Common myeloid progenitor, CD34-positive (primary cell): ENCODE data around the gene NR1I3.

ENCODE experiments used
- CTCF ChIA-PET: fragments of 350-600 bp; sonication (Branson Sonifier 250); formaldehyde crosslinking; loops from one replicate; lab custom pipeline; 2021; ENCODE audit warnings: antibody characterized with exemption; lab: Charles Lee
- POLR2A ChIA-PET: fragments of 350-600 bp; sonication (Branson Sonifier 250); formaldehyde crosslinking; loops from one replicate; lab custom pipeline; 2021; ENCODE audit warnings: antibody characterized with exemption; lab: Charles Lee
- DNase-seq, 3 donors: peaks; one replicate each; pipeline versions ENCODE4 v3.0.0 to v3.0.0-alpha.2; 2013
- H3K27ac ChIP-seq, 2 experiments: 1 replicate in 1 of 2; 2 replicates in 1 of 2; pipeline ENCODE4 v1.7.0; 2013; ENCODE audit warnings: inconsistent platforms in 2 of 2, low read length in 2 of 2, mild to moderate bottlenecking in 2 of 2, low read depth in 1 of 2, moderate library complexity in 1 of 2; ENCODE audit not compliant: severe bottlenecking in 2 of 2, insufficient read depth in 1 of 2, poor library complexity in 1 of 2
- H3K27me3 ChIP-seq, 5 experiments: replicated peaks in 2 of 5; 1 replicate in 3 of 5; 2 replicates in 2 of 5; pipeline versions ENCODE4 v1.6.1 to v1.7.0; 2013; ENCODE audit warnings: low read length in 4 of 5, mild to moderate bottlenecking in 2 of 5, moderate library complexity in 2 of 5, inconsistent platforms in 1 of 5; ENCODE audit not compliant: insufficient read depth in 5 of 5, control insufficient read depth in 4 of 5
- H3K36me3 ChIP-seq, 4 experiments: 1 replicate in 2 of 4; 2 replicates in 2 of 4; pipeline versions ENCODE4 v1.6.1 to v1.7.0; 2013; ENCODE audit warnings: low read length in 3 of 4, control low read depth in 1 of 4, mild to moderate bottlenecking in 1 of 4; ENCODE audit not compliant: control insufficient read depth in 4 of 4, insufficient read depth in 4 of 4
- H3K4me1 ChIP-seq, 4 experiments: 1 replicate in 3 of 4; 2 replicates in 1 of 4; pipeline versions ENCODE4 v1.6.1 to v1.7.1; 2013; ENCODE audit warnings: low read length in 3 of 4, mild to moderate bottlenecking in 3 of 4, control low read depth in 1 of 4, inconsistent platforms in 1 of 4, moderate library complexity in 1 of 4; ENCODE audit not compliant: control insufficient read depth in 4 of 4, insufficient read depth in 4 of 4; ENCODE audit errors: control extremely low read depth in 1 of 4
- H3K4me3 ChIP-seq, 7 experiments: 1 replicate in 4 of 7; 2 replicates in 3 of 7; pipeline versions ENCODE4 v1.5.1 to v1.7.0; 2013; ENCODE audit warnings: mild to moderate bottlenecking in 7 of 7, low read length in 6 of 7, moderate library complexity in 6 of 7, inconsistent platforms in 2 of 7, low read depth in 2 of 7, control low read depth in 1 of 7; ENCODE audit not compliant: insufficient read depth in 4 of 7, control insufficient read depth in 1 of 7; ENCODE audit errors: extremely low read depth in 1 of 7
- H3K9me3 ChIP-seq, 5 experiments: 1 replicate in 4 of 5; 2 replicates in 1 of 5; pipeline versions ENCODE4 v1.6.1 to v1.7.1; 2013; ENCODE audit warnings: low read length in 4 of 5, mild to moderate bottlenecking in 2 of 5, inconsistent platforms in 1 of 5, low read depth in 1 of 5, moderate library complexity in 1 of 5; ENCODE audit not compliant: control insufficient read depth in 4 of 5, insufficient read depth in 2 of 5; ENCODE audit errors: control extremely low read depth in 1 of 5
- WGBS: methylation state at CpG from one replicate; pipeline ENCODE4 v1.1.5; 2013; ENCODE audit not compliant: insufficient coverage; 5-methylcytosine and 5-hydroxymethylcytosine counted together

The NR1I3 gene

DNA sequence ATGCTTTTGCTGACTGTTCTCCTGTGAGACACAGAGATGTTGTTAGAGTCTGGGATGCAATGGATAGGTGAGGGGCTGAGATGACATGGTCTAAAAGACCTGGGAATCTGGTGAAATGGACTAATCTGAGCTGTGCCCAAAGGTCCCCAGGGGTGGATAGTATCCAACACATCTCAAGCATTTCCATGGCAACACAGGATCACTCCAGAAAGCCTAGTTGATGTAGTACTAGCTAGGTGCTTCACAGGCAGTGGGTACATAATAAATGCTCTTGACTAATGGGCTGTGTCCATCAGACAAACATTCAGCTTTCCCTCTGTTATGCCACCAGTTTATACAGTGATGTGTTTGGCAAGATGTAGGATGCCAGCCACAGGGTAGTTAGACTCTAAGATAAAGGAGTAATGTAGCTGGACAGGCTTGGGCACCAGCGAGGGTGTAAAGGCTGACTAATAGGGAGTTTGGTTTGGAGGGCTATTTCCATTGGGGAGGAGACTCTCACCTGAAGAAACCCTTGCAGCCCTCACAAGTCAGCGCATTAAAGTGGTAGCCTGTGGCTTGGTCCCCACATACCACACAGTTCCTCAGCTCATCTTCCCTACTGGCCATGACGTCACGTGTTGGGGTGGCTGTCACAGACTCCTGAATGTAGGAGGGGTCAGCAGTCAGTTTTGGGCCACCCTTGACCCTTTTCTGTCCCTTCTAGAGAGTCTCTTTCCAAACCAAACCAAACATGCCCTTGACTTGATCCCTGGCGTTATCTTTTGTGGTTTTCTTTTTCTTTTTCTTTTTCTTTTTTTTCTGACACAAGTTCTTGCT, 1.8 kb downstream of the NR1I3 start:
- Histone ChIP-seq H3K4me3 (no peak overlapping the region), H3K9me3 (no peaks in the 10 kb centered on the region), H3K4me1 (no peaks in the 10 kb centered on the region), H3K36me3 (peaks cover 0 to 1% (median 0%) of the 10 kb centered on the region in 4 experiments), H3K27ac (no peak overlapping the region), H3K27me3 (peaks cover 0 to 2% (median 0%) of the 10 kb centered on the region in 5 experiments)
- DNase-seq, result no peak
- POLR2A ChIA-PET, result no interaction called here
- 100% methylated on average over 4 of the region's 5 CpGs for WGBS
- CTCF ChIA-PET, result interaction anchor here (0.9 to 1.5 kb wide), 6 partner anchors 10 to 144 kb away, joined by 3 to 6 read pairs (median 3); partner anchors contain the start of gene TOMM40L

DNA sequence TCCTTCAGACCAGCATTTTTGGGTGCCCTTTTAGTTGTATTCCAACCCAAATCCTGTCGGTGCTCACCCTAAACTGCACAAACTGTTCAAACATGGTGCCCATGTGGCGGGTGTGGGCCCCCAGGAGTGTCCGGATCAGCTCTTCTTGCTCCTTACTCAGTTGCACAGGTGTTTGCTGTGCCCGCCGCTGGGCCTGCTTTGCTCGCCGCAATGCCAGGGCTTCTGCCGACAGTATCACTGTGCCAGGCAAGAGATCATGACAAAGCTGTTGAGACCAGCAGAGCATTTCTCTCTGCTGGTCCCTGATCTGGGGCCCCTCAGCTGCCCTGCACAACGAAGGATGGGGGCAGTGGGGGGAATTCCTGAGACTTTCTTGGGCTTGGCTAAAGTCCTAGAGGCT, 4.9 kb downstream of the NR1I3 start:
- 96% methylated on average over 8 of the region's 9 CpGs for WGBS
- H3K36me3 ChIP-seq, result peaks cover 7 to 27% (median 17%) of the 10 kb centered on the region in 4 experiments
- H3K9me3 ChIP-seq, result no peaks in the 10 kb centered on the region
- peaks cover 0 to 6% (median 4%) of the 10 kb centered on the region in 4 experiments for H3K4me1 ChIP-seq
- ChIA-PET POLR2A (no interaction called here), CTCF (interaction anchor here (0.7 to 1.0 kb wide), 2 partner anchors 17 to 58 kb away, joined by 3 to 4 read pairs; no protein-coding TSS in a partner anchor)
- no peak overlapping the region for H3K27ac ChIP-seq
- no peak for DNase-seq
- H3K27me3 ChIP-seq, result peaks cover 0 to 2% (median 0%) of the 10 kb centered on the region in 5 experiments
- no peak overlapping the region for H3K4me3 ChIP-seq

DNA sequence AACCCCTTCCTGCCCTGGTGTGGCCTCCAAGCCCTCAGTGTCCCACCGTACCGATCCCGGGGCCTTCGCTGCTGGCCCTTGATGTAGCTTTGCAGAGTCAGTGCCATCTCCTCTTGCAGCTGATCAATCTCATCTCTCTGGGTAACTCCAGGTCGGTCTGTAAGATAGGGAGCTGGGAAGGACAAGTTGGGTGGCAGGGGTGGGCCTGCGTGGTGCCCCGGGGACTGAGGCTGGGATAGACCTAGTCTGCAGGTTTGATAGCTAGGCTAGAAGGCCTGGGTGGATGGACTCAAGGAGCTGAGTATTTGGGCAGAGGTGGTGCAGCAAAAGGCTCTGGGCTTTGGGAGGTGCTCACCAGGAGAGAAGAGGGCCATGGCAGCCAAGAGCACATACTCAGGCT, 7.2 kb downstream of the NR1I3 start:
- H3K27me3 ChIP-seq, result peaks cover 0 to under 1% (median 0%) of the 10 kb centered on the region in 5 experiments
- H3K36me3 ChIP-seq, result peaks cover 7 to 27% (median 17%) of the 10 kb centered on the region in 4 experiments
- POLR2A ChIA-PET, result interaction anchor here (0.6 to 1.2 kb wide), 2 partner anchors 11 to 17 kb away, joined by 3 to 4 read pairs; no protein-coding TSS in a partner anchor
- 100% methylated on average over 7 of the region's 7 CpGs for WGBS
- H3K27ac ChIP-seq, result no peak overlapping the region
- CTCF ChIA-PET, result interaction anchor here (0.7 to 16.6 kb wide), 21 partner anchors 8 to 169 kb away, joined by 3 to 316 read pairs (median 7); partner anchors contain the start of genes CFAP126, NDUFS2, PCP4L1 and SDHC
- DNase-seq, result no peak
- H3K4me3 ChIP-seq, result no peak overlapping the region
- H3K9me3 ChIP-seq, result no peaks in the 10 kb centered on the region
- H3K4me1 ChIP-seq, result peaks cover 2 to 27% (median 25%) of the 10 kb centered on the region in 4 experiments

DNA sequence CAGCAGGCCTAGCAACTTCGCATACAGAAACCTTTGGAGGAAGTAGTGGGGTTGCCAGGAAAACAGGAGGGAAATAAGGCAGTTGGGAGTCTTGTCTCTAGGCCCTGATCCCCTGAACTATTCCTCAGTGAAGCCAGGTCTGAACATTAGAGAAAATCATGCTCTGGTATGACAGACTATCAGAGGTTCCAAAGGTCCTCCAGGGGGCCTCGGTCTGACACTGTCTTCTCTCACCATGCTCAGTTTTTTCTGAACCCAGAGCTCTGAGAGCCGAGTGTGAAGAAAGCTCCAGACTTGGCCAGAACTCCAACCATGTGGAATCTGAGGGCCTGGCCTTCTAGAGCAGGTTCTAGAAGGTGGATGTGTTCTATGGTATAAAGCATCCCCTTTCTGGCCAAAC, 8.1 kb downstream of the NR1I3 start:
- H3K27ac ChIP-seq, result no peak overlapping the region

DNA sequence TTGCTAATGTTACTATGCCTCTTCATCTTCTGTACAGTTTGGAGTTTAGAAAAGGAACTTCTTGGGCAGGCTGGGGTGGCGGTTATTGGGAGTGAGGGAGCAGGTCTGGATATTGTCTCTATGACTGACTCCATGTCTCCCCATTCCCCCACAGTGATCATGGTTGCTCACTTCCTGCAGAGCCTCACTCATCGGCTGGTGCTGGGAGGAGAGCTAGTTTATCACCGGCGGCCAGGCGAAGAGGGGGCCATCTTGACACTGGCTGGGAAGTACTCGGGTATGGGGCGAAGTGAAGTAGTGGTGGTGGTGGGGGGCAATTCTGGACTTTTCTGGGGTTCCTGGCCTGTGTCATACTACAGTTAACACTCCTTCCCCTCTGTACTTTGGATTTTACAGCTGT, 10.0 kb downstream of the NR1I3 start:
- CTCF ChIA-PET, result interaction anchor here (0.8 to 16.6 kb wide), 27 partner anchors 9 to 155 kb away, joined by 3 to 316 read pairs (median 6); partner anchors contain the start of genes ADAMTS4, CFAP126, FCER1G and NDUFS2
- WGBS, result 50% methylated on average over 3 of the region's 7 CpGs
- H3K36me3 ChIP-seq, result peaks cover 7 to 27% (median 17%) of the 10 kb centered on the region in 4 experiments
- H3K4me1 ChIP-seq, result peaks cover 2 to 33% (median 30%) of the 10 kb centered on the region in 4 experiments
- H3K27me3 ChIP-seq, result no peaks in the 10 kb centered on the region
- H3K4me3 ChIP-seq, result peak overlapping the region; percentile 42 to 99 (median 62)
- DNase-seq, result peak in 1 of 3 donors; percentile 30
- POLR2A ChIA-PET, result interaction anchor here (0.5 to 2.0 kb wide), 2 partner anchors 8 to 89 kb away, joined by 3 to 4 read pairs; no protein-coding TSS in a partner anchor
- no peaks in the 10 kb centered on the region for H3K9me3 ChIP-seq
- H3K27ac ChIP-seq, result peak overlapping the region; percentile 35 to 60

More for the DNA sequence above, 8.1 kb downstream of the NR1I3 start:
- ChIA-PET CTCF (interaction anchor here (0.7 to 16.6 kb wide), 23 partner anchors 9 to 170 kb away, joined by 3 to 316 read pairs (median 5); partner anchors contain the start of genes CFAP126, NDUFS2, PCP4L1 and SDHC), POLR2A (interaction anchor here (1.0 to 1.2 kb wide), 2 partner anchors 9 to 12 kb away, joined by 3 to 5 read pairs; no protein-coding TSS in a partner anchor)
- Histone ChIP-seq H3K9me3 (no peaks in the 10 kb centered on the region), H3K36me3 (peaks cover 7 to 27% (median 17%) of the 10 kb centered on the region in 4 experiments), H3K4me3 (no peak overlapping the region), H3K4me1 (peaks cover 2 to 33% (median 30%) of the 10 kb centered on the region in 4 experiments), H3K27me3 (no peaks in the 10 kb centered on the region)
- peak in 2 of 3 donors; percentile 55 for DNase-seq
- WGBS, result 87% methylated on average over 3 of the region's 3 CpGs

DNA sequence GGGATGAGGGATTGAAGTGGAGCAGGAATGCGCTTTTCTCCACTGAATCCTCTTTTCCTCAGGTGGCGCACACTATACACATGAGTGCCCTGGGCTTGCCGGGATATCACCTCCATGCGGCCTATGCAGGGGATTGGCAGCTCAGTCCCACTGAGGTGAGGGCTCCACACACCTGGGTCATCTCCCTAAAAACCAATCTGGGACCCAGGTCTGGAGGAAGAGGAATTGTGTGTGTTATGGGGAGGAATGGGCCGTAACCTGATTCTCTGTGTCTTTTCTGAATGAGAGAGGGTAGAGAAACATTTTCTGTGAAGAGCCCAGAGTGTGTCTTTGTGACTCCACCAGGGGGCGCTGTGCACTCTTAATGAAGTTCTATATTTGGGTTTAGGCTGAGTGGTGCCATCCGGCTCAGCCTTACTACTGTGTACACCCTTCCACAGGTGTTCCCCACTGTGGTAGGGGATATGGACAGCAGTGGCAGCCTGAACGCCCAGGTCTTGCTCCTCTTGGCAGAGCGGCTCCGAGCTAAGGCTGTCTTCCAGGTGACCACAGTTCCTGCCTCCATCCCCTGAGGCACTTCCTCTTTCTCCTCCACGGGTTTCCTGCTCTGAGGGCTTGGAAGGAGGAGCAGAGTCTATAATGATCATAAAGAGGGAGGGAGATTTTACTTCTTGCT, 10.7 kb downstream of the NR1I3 start:
- Histone ChIP-seq H3K27me3 (no peaks in the 10 kb centered on the region), H3K9me3 (no peaks in the 10 kb centered on the region), H3K4me3 (peak overlapping the region; percentile 42 to 99 (median 62)), H3K4me1 (peaks cover 2 to 33% (median 30%) of the 10 kb centered on the region in 4 experiments), H3K27ac (peak overlapping the region in 1 of 2 experiments; percentile 60), H3K36me3 (peaks cover 7 to 27% (median 17%) of the 10 kb centered on the region in 4 experiments)
- CTCF ChIA-PET, result interaction anchor here (0.8 to 16.6 kb wide), 29 partner anchors 8 to 156 kb away, joined by 3 to 316 read pairs (median 6); partner anchors contain the start of genes ADAMTS4, CFAP126, FCER1G and NDUFS2
- 3% methylated on average over 4 of the region's 11 CpGs for WGBS
- POLR2A ChIA-PET, result interaction anchor here (0.5 to 2.0 kb wide), 2 partner anchors 8 to 89 kb away, joined by 3 to 4 read pairs; no protein-coding TSS in a partner anchor
- peak; percentile 86 to 92 (median 91) for DNase-seq
